NCI-H2227 (cell line): ENCODE measurements around the gene PXN.

ENCODE experiments used
- DNase-seq: peaks from one replicate; lab custom pipeline; 2025; ENCODE audit not compliant: unreplicated experiment; lab: John Stamatoyannopoulos, UW

The PXN gene

DNA sequence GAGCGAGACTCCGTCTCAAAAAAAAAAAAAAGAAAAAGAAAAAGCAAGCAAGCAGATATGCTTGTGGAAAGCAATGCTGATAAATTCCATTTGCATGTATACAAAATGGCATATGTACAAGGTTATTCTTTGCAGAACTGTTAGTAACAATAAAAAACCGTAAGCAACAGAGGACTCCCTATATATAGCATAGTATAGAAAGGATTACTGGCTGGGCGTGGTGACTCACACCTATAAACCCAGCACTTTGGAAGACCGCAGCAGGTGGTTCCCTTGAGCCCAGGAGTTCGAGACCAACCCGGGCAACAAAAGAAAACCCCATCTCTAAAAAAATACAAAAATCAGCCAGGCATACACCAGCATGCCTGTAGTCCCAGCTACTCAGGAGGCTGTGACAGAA lies 84.6 kb downstream of the PXN start:
- no peak for DNase-seq

GRCh38 chr12:120175537-120175936 lies 90.0 kb downstream of the PXN start:
- DNase-seq, result no peak

DNA sequence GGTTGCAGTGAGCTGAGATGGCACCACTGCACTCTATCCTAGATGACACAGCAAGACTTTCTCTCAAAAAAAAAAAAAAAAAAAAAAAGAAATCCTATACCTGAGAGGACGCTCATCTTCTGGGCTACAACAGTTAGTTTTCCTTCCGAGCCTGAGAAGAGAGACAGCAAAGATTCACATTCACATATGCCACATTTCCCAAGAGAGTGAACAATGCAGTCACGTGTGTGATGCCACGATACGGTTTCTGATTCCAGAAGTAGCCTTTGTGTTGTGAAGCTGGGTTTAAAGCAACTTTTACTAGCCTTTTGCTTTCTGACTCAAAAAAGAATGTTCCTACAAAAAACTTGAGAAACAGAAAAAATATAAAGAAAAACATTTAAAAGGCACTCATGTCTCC lies 90.5 kb downstream of the PXN start:
- DNase-seq, result no peak

DNA sequence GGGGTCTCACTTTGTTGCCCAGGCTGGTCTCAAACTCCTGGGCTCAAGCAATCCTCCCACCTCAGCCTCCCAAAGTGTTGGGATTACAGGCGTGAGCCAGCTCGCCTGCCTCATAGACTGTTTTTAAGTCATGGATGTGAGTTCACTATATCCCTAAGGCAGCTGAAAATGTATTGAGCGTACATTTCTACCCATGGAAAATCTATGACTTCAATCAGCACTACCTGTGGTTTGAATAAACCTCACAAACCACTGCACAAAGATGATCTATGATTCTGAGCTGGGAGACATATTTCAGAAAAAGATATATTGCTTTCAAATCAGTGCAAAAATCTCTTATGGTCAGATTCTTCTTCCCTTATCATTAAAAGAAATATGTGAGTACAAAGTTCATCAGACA lies 93.5 kb downstream of the PXN start:
- no peak for DNase-seq

GRCh38 chr12:120170631-120171030 lies 94.9 kb downstream of the PXN start:
- no peak for DNase-seq

DNA sequence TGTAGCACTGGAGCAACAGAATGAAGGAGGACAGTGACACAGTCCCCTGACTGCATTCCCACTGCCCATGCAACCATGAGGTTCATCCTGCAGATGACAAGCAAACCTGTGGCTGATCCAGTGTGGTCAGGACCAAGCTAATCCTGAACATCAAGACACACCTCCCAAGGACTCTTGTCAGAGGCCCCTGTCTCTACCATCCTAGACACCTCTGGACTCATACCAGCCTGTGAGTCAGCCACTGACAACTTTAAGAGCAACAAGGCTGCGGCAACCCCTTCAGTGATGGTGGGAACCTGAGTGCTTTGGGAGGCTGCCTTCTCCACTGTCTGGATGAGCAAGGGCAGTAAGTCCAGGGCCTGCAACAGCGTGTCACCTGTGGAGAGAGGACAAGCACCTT lies 95.6 kb downstream of the PXN start:
- no peak for DNase-seq

DNA sequence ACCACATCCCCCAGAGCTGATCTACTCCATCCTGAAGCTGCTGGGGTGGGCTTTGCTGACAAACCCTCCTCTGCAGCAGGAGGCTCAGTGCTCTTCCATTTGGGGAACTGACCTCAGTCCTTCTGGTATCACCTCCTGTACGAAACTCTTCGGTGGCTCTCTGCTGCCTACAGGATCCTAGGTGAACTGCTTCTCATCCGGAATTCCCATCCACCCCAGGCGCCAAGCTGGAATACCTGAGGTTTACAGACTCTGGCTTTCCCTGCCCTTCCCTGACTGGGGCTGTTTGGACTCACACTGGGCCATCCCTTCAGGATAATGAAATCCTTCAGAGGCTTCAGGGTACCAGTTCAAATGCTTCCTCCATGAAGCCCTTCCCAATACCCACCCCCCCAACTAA lies 97.2 kb downstream of the PXN start:
- DNase-seq, result peak; percentile 50

- peak; percentile 86 for DNase-seq
Observed at GRCh38 chr12:120167529-120168095, 97.9 kb downstream of the PXN start.

- DNase-seq, result no peak
Observed at GRCh38 chr12:120164293-120164692, 101.2 kb downstream of the PXN start.

GRCh38 chr12:120162763-120163162 lies 102.8 kb downstream of the PXN start:
- DNase-seq, result no peak

DNA sequence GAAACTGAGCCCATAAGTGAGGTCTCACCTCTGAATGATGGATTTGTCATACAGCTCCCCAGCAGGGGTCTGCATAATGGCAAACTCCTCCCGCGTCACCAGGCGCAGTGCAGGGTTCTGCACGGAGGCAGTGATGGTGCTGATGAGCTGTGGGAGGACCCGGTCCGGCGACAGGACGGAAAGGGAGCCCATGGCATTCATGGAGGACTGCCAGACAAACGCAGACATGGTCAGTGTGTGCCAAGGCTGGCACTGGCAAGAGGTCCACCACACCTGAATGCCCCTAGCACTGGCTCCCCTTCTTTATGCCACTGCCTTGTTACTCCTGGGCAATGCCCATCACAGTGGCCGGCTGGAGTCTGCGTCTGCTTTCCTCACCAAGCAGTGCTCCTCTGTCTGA lies 103.7 kb downstream of the PXN start:
- DNase-seq, result no peak
